H1 (cell line): Measurements from ENCODE around the gene ZYG11B. TPM values are rescaled to one million over a fixed set of nuclear protein-coding genes. Genes with fewer than 3 reads are reported as not detected.

Experiments used
- CTCF ChIA-PET: fragments of 300-600 bp; sonication (Branson Sonifier 250); formaldehyde crosslinking; loops from one replicate; lab custom pipeline; 2021; ENCODE audit not compliant: partially characterized antibody; lab: Charles Lee
- POLR2A ChIA-PET: fragments of 300-600 bp; sonication (Branson Sonifier 250); formaldehyde crosslinking; loops from one replicate; lab custom pipeline; 2021; ENCODE audit warnings: inconsistent platforms; ENCODE audit not compliant: partially characterized antibody; lab: Charles Lee
- DNase-seq, 2 experiments: peaks; one replicate each; pipeline versions ENCODE4 v3.0.0 to v3.0.0-alpha.2; 2010 to 2022; ENCODE audit warnings: low spot score in 2 of 2, low read depth in 1 of 2, mixed read lengths in 1 of 2
- FAIRE-seq: peaks from 2 replicates; lab custom pipeline; 2011; peaks lifted over from hg19 to GRCh38; lab: Jason Lieb, UNC
- H2AFZ ChIP-seq: 2 replicates; pipeline ENCODE4 v1.8.1; 2012; ENCODE audit warnings: low read length, inconsistent platforms
- H2AK5ac ChIP-seq: 2 replicates; pipeline ENCODE4 v1.6.1; 2013; ENCODE audit warnings: low read depth, low read length
- H2BK120ac ChIP-seq: replicated peaks from 2 replicates; pipeline ENCODE3; 2013; ENCODE audit warnings: low read depth, low read length, inconsistent platforms
- H2BK12ac ChIP-seq: 2 replicates; pipeline ENCODE4 v1.6.1; 2013; ENCODE audit warnings: low read depth, low read length
- H2BK15ac ChIP-seq: 2 replicates; pipeline ENCODE4 v1.6.1; 2013; ENCODE audit warnings: low read length
- H2BK20ac ChIP-seq: 2 replicates; pipeline ENCODE4 v1.6.1; 2013; ENCODE audit warnings: low read length
- H2BK5ac ChIP-seq: 2 replicates; pipeline ENCODE4 v1.6.1; 2013; ENCODE audit warnings: low read depth, low read length
- H3K14ac ChIP-seq: 2 replicates; pipeline ENCODE4 v1.6.1; 2013; ENCODE audit warnings: inconsistent platforms; ENCODE audit not compliant: insufficient read length
- H3K18ac ChIP-seq: 2 replicates; pipeline ENCODE4 v1.6.1; 2013; ENCODE audit warnings: low read length; ENCODE audit errors: extremely low read depth
- H3K23ac ChIP-seq: 2 replicates; pipeline ENCODE4 v1.6.1; 2013; ENCODE audit warnings: inconsistent platforms; ENCODE audit not compliant: insufficient read length
- H3K23me2 ChIP-seq: 2 replicates; pipeline ENCODE4 v1.6.1; 2013; ENCODE audit warnings: low read depth, low read length
- H3K27ac ChIP-seq: 2 replicates; pipeline ENCODE4 v1.6.1; 2011; ENCODE audit warnings: low read depth, low read length, inconsistent platforms
- H3K27me3 ChIP-seq, 4 experiments: replicated peaks in 1 of 4; 1 replicate in 1 of 4; 2 replicates in 3 of 4; pipeline versions ENCODE4 v1.6.1 to v1.8.1; 2011 to 2013; ENCODE audit warnings: low read length in 3 of 4, mild to moderate bottlenecking in 3 of 4, inconsistent platforms in 2 of 4, mixed read lengths in 2 of 4, moderate library complexity in 1 of 4; ENCODE audit not compliant: control insufficient read depth in 3 of 4, insufficient read depth in 3 of 4; ENCODE audit errors: extremely low read depth in 1 of 4
- H3K36me3 ChIP-seq, 4 experiments: 2 replicates each; pipeline versions ENCODE4 v1.6.1 to v1.8.1; 2011 to 2013; ENCODE audit warnings: mild to moderate bottlenecking in 4 of 4, low read length in 3 of 4, moderate library complexity in 2 of 4, control low read depth in 1 of 4, inconsistent platforms in 1 of 4; ENCODE audit not compliant: insufficient read depth in 4 of 4, control insufficient read depth in 2 of 4
- H3K4ac ChIP-seq: replicated peaks from 2 replicates; pipeline ENCODE3; 2013; ENCODE audit warnings: low read length, low read depth, mixed read lengths, inconsistent platforms; ENCODE audit not compliant: insufficient read length
- H3K4me1 ChIP-seq, 4 experiments: replicated peaks in 1 of 4; 1 replicate in 1 of 4; 2 replicates in 3 of 4; pipeline versions ENCODE4 v1.6.1 to v1.8.1; 2011 to 2013; ENCODE audit warnings: low read length in 3 of 4, inconsistent platforms in 2 of 4, mixed read lengths in 1 of 4; ENCODE audit not compliant: insufficient read depth in 4 of 4, control insufficient read depth in 3 of 4
- H3K4me2 ChIP-seq, 2 experiments: 2 replicates each; pipeline versions ENCODE4 v1.6.1 to v1.8.1; 2011 to 2013; ENCODE audit warnings: low read depth in 2 of 2, low read length in 2 of 2, control low read depth in 1 of 2, inconsistent platforms in 1 of 2, mild to moderate bottlenecking in 1 of 2; ENCODE audit not compliant: insufficient read depth in 1 of 2
- H3K4me3 ChIP-seq, 4 experiments: fragments of 200-600, 300-600 bp in 1 of 4; sonication (generic), shearing (Covaris generic), sonication (Bioruptor Twin) in 1 of 4; 2 replicates each; pipeline versions ENCODE4 v1.5.1 to v1.8.1; 2011 to 2016; ENCODE audit warnings: low read length in 4 of 4, low read depth in 3 of 4, control low read depth in 2 of 4, inconsistent platforms in 2 of 4, mild to moderate bottlenecking in 2 of 4, mixed read lengths in 1 of 4, moderate library complexity in 1 of 4; ENCODE audit not compliant: insufficient read depth in 2 of 4; ENCODE audit errors: extremely low read depth in 1 of 4
- H3K56ac ChIP-seq: replicated peaks from 2 replicates; pipeline ENCODE3; 2013; ENCODE audit warnings: low read depth, mild to moderate bottlenecking, mixed read lengths, low read length, inconsistent platforms; ENCODE audit not compliant: insufficient read length
- H3K79me1 ChIP-seq: 2 replicates; pipeline ENCODE4 v1.6.1; 2013; ENCODE audit warnings: low read depth, low read length, control low read depth
- H3K79me2 ChIP-seq, 2 experiments: 2 replicates each; pipeline versions ENCODE4 v1.6.1 to v1.8.1; 2012 to 2013; ENCODE audit warnings: low read length in 2 of 2, mild to moderate bottlenecking in 2 of 2, inconsistent platforms in 1 of 2; ENCODE audit not compliant: insufficient read depth in 2 of 2, control insufficient read depth in 1 of 2
- H3K9ac ChIP-seq, 4 experiments: replicated peaks in 1 of 4; 1 replicate in 1 of 4; 2 replicates in 3 of 4; pipeline versions ENCODE4 v1.6.1 to v1.8.1; 2011 to 2013; ENCODE audit warnings: low read depth in 3 of 4, low read length in 3 of 4, control low read depth in 2 of 4, mild to moderate bottlenecking in 2 of 4, moderate library complexity in 2 of 4, inconsistent platforms in 1 of 4; ENCODE audit errors: extremely low read depth in 1 of 4
- H3K9me3 ChIP-seq, 2 experiments: 2 replicates each; pipeline versions ENCODE4 v1.6.1 to v1.8.1; 2012 to 2013; ENCODE audit warnings: mild to moderate bottlenecking in 2 of 2, moderate library complexity in 2 of 2, control low read depth in 1 of 2, inconsistent platforms in 1 of 2, low read depth in 1 of 2, low read length in 1 of 2, mixed read lengths in 1 of 2; ENCODE audit not compliant: insufficient read depth in 2 of 2
- H4K20me1 ChIP-seq, 2 experiments: replicated peaks in 1 of 2; 2 replicates each; pipeline versions ENCODE3 to v1.8.1; 2011 to 2013; ENCODE audit warnings: inconsistent platforms in 2 of 2, low read length in 2 of 2, mild to moderate bottlenecking in 1 of 2; ENCODE audit not compliant: insufficient read depth in 2 of 2, control insufficient read depth in 1 of 2
- H4K5ac ChIP-seq: 2 replicates; pipeline ENCODE4 v1.6.1; 2013; ENCODE audit warnings: low read length, low read depth, mixed read lengths, inconsistent platforms; ENCODE audit not compliant: insufficient read length
- H4K8ac ChIP-seq: 2 replicates; pipeline ENCODE4 v1.8.0; 2013; ENCODE audit warnings: mild to moderate bottlenecking, moderate library complexity, low read length, inconsistent platforms; ENCODE audit not compliant: insufficient read depth; ENCODE audit errors: extremely low read depth
- H4K91ac ChIP-seq: replicated peaks from 2 replicates; pipeline ENCODE3; 2013; ENCODE audit warnings: low read length, mixed read lengths, inconsistent platforms; ENCODE audit not compliant: insufficient read length
- BCL11A ChIP-seq, 2 experiments: IDR thresholded peaks; one replicate each; pipeline ENCODE4 v1.6.1; 2011; ENCODE audit warnings: low read depth in 2 of 2, low read length in 2 of 2, mild to moderate bottlenecking in 2 of 2
- CREB1 ChIP-seq: IDR thresholded peaks from 2 replicates; pipeline ENCODE4 v1.6.1; 2012; ENCODE audit warnings: inconsistent platforms
- HDAC2 ChIP-seq, 2 experiments: fragments of 300-600 bp in 1 of 2; sonication (generic) in 1 of 2; IDR thresholded peaks; 2 replicates each; pipeline ENCODE4 v1.6.1; 2011 to 2012; ENCODE audit warnings: low read depth in 2 of 2, low read length in 2 of 2, mild to moderate bottlenecking in 2 of 2, moderate library complexity in 2 of 2, borderline replicate concordance in 1 of 2, inconsistent platforms in 1 of 2
- JUN ChIP-seq: IDR thresholded peaks from 2 replicates; pipeline ENCODE4 v1.6.1; 2011; ENCODE audit warnings: low read depth, mild to moderate bottlenecking, improper control_type of control experiment, low read length
- KDM5A ChIP-seq: fragments of 200-600 bp; IDR thresholded peaks from 2 replicates; pipeline ENCODE4 v1.7.1; 2012; ENCODE audit warnings: mild to moderate bottlenecking, low read length, inconsistent platforms, mixed read lengths
- MAFK ChIP-seq: IDR thresholded peaks from 2 replicates; pipeline ENCODE4 v1.6.1; 2012; ENCODE audit warnings: low read depth, mild to moderate bottlenecking, improper control_type of control experiment, low read length
- PHF8 ChIP-seq: fragments of 200-600 bp; sonication (generic); conservative IDR thresholded peaks from 2 replicates; pipeline ENCODE4 v1.7.1; 2012; ENCODE audit warnings: low read depth, mild to moderate bottlenecking, inconsistent platforms, low read length, moderate library complexity
- POLR2A ChIP-seq, 2 experiments: IDR thresholded peaks; 1 replicate in 1 of 2; 2 replicates in 1 of 2; pipeline ENCODE4 v1.6.1; 2011; ENCODE audit warnings: low read depth in 2 of 2, low read length in 2 of 2, mild to moderate bottlenecking in 2 of 2; ENCODE audit errors: control extremely low read depth in 1 of 2
- POLR2AphosphoS5 ChIP-seq: IDR thresholded peaks from 2 replicates; pipeline ENCODE4 v1.6.1; 2011; ENCODE audit warnings: low read depth, low read length
- RBBP5 ChIP-seq: IDR thresholded peaks from 2 replicates; pipeline ENCODE4 v1.7.1; 2012; ENCODE audit warnings: low read depth, mild to moderate bottlenecking, inconsistent platforms, low read length, moderate library complexity, borderline replicate concordance
- SIN3A ChIP-seq, 2 experiments: IDR thresholded peaks in 1 of 2; conservative IDR thresholded peaks in 1 of 2; 2 replicates each; pipeline ENCODE4 v1.6.1; 2011 to 2012; ENCODE audit warnings: low read length in 2 of 2, improper control_type of control experiment in 1 of 2, low read depth in 1 of 2, mild to moderate bottlenecking in 1 of 2
- SP1 ChIP-seq: IDR thresholded peaks from 2 replicates; pipeline ENCODE4 v1.6.1; 2011; ENCODE audit warnings: low read depth, low read length
- WGBS, 2 experiments: shearing (Covaris generic) in 1 of 2; methylation state at CpG; one replicate each; pipeline versions ENCODE4 v1.1.6 to v1.1.7; 2013 to 2015; ENCODE audit warnings: low lambda C conversion rate in 2 of 2, mixed read lengths in 2 of 2, inconsistent platforms in 1 of 2, low coverage in 1 of 2, missing lambda C conversion rate in 1 of 2; ENCODE audit not compliant: insufficient replicate concordance in 2 of 2, insufficient coverage in 1 of 2, insufficient read length in 1 of 2; ENCODE audit errors: extremely low coverage in 1 of 2, missing lambda C conversion rate in 1 of 2; 5-methylcytosine and 5-hydroxymethylcytosine counted together
- polyA plus RNA-seq, 7 experiments: library from polyadenylated mRNA; depleted of rRNA in 3 of 7; stranded (reverse) in 5 of 7; unstranded in 2 of 7; fragments of >200 nt in 5 of 7; fragments of 200-250 nt in 2 of 7; gene quantifications; 1 replicate in 5 of 7; 2 replicates in 1 of 7; 4 replicates in 1 of 7; pipeline versions ENCODE4 v1.2.1 to v1.2.3, GENCODE V29; 2011 to 2013; ENCODE audit warnings: missing spikeins in 2 of 7, mixed read lengths in 2 of 7
- total RNA-seq: library from RNA; stranded (reverse); fragmentation: NEBNext Ultra II Directional; extraction: Animal tissue kit (Norgen Biotek cat#: 25700); gene quantifications from 2 replicates; pipeline ENCODE4 v1.2.1, GENCODE V29; 2021
- TF ChIP-seq, protein P1 (sequence below): IDR thresholded peaks from 2 replicates; pipeline ENCODE4 v1.6.1; 2012; ENCODE audit warnings: low read length, inconsistent platforms

The ZYG11B gene
- total and polyA plus RNA-seq, 2 of the 8 experiments (the other 6 are each of a cell fraction or from before 2014, with no cell fraction given), result 4.4 to 20.9 TPM

DNA sequence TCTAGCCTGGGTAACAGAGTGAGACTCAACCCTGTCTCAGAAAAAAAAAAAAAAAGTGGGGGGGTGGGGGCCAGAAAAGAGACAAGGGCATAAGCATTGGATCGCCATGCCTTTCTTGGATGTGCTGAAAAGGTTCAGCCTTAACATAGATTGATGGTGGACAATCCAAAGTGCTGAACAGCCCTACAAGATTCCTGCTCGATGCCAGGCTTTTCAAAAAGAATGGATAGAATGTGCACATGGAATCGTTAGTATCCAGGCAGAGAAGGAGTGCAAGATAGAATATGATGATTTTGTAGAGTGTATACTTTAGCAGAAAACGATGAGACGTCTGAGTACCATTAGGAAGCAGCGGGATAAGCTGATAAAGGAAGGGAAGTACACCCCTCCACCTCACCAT lies 17.2 kb upstream of the ZYG11B start:
- H3K4me1 ChIP-seq, result 0 out of 7 replicates have a peak, but pooled peaks cover 0 to 3% (median 0%) of the 10 kb centered on the region in 4 experiments
- no peaks in the 10 kb centered on the region for H3K79me2 ChIP-seq
- no peak overlapping the region for H3K4me3 ChIP-seq
- WGBS, 2 experiments, result 86% methylated on average over 6 of the region's 6 CpGs; no CpG with 5 or more reads in 1 of the 2 experiments
- FAIRE-seq (no peak), DNase-seq (no peak)
- no peak overlapping the region for H4K91ac ChIP-seq
- no peak overlapping the region for H3K14ac ChIP-seq
- no peak overlapping the region for H2BK15ac ChIP-seq
- H3K36me3 ChIP-seq, result no peaks in the 10 kb centered on the region
- CTCF ChIA-PET, result no interaction called here
- no peak overlapping the region for H2BK120ac ChIP-seq
- peak overlapping the region; percentile 81; the same call in 1 of the 2 replicates for H2AFZ ChIP-seq
- no peak overlapping the region for H4K8ac ChIP-seq
- POLR2A ChIA-PET, result no interaction called here
- no peak overlapping the region for H3K18ac ChIP-seq
- H3K9me3 ChIP-seq, result no peaks in the 10 kb centered on the region
- no peaks in the 10 kb centered on the region for H4K20me1 ChIP-seq
- H3K27ac ChIP-seq, result no peak overlapping the region
- H2BK20ac ChIP-seq, result no peak overlapping the region
- H3K9ac ChIP-seq, result no peak overlapping the region
- no peak overlapping the region for H4K5ac ChIP-seq
- H3K23ac ChIP-seq, result no peak overlapping the region
- H2BK5ac ChIP-seq, result no peak overlapping the region
- no peak overlapping the region for H3K56ac ChIP-seq
- no peak overlapping the region for H2AK5ac ChIP-seq
- H3K4me2 ChIP-seq, result no peak overlapping the region
- no peak overlapping the region for H3K4ac ChIP-seq
- no peaks in the 10 kb centered on the region for H3K23me2 ChIP-seq
- H3K27me3 ChIP-seq, result no peaks in the 10 kb centered on the region
- H2BK12ac ChIP-seq, result no peak overlapping the region
- H3K79me1 ChIP-seq, result no peaks in the 10 kb centered on the region
- no peak for TF ChIP-seq MAFK
- no peak for TF ChIP-seq POLR2A (IDR thresholded peaks at IDR 0.05; ENCODE audit: control extremely low read depth in 1 of 2, low read depth in 2 of 2, low read length in 2 of 2)
- no peak for TF ChIP-seq PHF8
- TF ChIP-seq SIN3A (conservative IDR thresholded peaks at IDR 0.05 in 1 of 2, IDR thresholded peaks at IDR 0.05 in 1 of 2; ENCODE audit: low read depth in 1 of 2, low read length in 2 of 2), result no peak
- TF ChIP-seq BCL11A (IDR thresholded peaks at IDR 0.05; ENCODE audit: low read depth in 2 of 2, low read length in 2 of 2), result no peak
- TF ChIP-seq SP1, result no peak
- TF ChIP-seq POLR2AphosphoS5, result no peak
- no peak for TF ChIP-seq RBBP5
- TF ChIP-seq, protein P1, sequence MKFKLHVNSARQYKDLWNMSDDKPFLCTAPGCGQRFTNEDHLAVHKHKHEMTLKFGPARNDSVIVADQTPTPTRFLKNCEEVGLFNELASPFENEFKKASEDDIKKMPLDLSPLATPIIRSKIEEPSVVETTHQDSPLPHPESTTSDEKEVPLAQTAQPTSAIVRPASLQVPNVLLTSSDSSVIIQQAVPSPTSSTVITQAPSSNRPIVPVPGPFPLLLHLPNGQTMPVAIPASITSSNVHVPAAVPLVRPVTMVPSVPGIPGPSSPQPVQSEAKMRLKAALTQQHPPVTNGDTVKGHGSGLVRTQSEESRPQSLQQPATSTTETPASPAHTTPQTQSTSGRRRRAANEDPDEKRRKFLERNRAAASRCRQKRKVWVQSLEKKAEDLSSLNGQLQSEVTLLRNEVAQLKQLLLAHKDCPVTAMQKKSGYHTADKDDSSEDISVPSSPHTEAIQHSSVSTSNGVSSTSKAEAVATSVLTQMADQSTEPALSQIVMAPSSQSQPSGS, result no peak
- TF ChIP-seq JUN, result no peak
- TF ChIP-seq KDM5A, result no peak
- no peak for TF ChIP-seq HDAC2 (IDR thresholded peaks at IDR 0.05; ENCODE audit: borderline replicate concordance in 1 of 2, low read depth in 2 of 2, low read length in 2 of 2)
- TF ChIP-seq CREB1, result no peak
